IPS-11a (cell line): ENCODE results near the gene KCNIP4.

Experiments used
- H3K4me3 ChIP-seq: one replicate; pipeline ENCODE4 v1.5.1; 2013; ENCODE audit warnings: low read depth, low read length, control low read depth

KCNIP4 gene

DNA sequence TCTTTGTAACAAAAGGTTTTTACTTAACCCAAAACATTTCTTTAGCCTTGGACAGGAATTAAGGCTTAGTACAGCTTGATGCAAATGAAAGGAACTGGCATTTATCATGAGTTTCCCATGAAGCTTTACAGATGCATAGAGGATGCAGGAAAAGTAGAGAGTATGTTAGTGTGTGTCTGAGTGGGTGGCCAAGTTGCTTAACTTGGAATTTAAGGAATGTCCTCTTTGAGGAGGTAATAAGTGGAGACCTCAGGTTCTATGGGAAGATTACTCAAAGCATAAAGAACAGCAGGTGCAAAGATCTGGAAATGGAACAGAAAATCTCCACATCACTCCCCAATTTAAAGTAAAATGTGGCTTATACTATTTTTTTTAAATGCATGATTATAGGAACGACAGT, 457.9 kb downstream of the KCNIP4 start:
- no peak overlapping the region for H3K4me3 ChIP-seq

DNA sequence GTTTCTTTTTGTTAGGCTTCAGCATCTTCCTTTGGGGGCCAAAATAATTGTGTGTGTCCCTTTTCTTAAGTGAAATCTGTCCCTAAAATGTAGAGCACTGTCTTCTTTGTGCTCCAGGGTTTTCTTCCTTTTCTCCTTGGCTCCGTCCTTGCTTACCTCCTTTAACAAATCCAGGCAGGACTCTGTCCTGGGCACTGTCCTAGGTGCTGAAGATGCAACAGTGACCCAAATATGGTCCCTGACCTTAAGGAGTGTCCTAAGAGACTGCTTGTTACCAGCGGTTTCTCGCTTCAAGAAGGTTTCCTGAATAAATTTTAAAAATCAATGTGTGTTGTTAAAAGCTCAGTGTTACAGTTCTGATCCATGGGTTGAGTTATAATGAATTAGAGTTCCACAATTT, 471.8 kb downstream of the KCNIP4 start:
- no peak overlapping the region for H3K4me3 ChIP-seq

DNA sequence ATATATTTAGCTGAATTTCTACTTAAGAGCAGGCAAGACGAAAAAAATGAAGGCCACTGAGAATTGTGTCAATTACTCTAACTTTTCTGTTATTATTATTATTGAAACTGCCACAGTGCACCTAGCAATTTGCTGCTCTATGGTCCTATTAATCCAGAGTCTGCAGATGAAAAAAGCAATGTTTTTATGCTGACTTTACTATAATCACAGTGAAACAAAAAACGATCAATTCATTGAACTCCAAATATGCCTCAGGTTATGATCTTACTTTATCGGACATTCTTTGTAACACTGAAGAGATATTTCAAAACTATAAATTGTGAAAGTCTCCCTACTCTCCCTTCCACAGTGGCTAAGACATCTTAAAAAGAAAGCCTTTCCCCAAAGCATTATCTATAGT, 474.4 kb downstream of the KCNIP4 start:
- H3K4me3 ChIP-seq: no peak overlapping the region

DNA sequence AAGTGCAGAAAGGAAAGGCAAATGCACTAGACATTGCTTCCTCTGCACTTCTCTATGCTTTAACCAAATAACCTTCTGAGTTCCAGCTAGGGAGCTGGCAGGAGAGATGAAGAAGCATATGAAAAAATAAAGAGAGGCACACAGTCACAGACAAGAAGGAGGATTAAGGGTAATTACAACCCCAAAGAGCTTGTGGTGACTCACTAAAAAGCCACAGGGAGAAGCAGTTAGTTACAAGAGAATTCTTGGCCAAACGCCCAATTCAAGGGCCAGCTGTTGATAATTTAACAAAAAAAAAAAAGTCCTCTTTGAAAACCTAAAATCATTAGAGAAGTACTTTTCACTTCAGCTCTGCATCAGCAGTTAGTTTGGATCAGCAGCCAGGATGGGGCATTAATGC, 478.0 kb downstream of the KCNIP4 start:
- no peak overlapping the region for H3K4me3 ChIP-seq

DNA sequence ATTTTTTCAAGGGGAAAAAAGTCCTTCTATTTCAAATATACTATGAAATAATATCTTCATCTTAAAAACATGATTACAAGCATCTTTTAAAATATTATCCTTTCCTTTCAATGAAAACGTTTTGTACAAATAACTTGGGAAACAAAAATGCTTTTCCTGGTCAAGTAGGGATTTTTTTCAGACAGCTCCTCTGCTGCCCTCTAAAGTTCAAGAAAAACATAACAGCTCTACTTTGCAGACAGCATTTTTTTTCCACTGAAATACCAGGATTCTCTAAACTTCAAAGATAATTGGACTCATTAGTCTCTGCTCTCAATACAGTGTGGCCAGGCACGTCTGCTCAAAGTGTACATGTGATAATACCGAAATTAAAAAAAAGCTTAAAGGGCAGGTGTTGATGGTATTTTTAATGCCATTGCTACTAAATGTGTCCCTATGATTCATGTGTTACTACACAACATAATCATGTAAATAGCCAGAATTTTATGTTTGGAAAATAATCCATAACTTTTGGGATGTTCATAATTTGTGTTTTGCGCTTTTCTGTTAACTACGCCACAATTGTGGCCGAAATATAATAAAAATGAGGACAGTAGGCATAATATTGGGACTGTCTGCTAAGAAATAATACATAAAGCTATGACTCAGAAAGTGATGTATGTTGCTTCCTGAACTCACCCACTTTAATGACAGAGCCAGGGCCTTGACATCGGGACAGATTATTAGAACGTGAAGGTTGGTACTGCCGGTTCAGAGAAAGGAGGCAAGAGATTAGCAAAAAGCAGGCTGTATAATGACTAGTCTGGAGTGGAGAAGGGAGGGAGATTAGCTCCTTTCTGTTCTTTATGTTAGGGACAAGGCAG, 478.9 kb downstream of the KCNIP4 start:
- no peak overlapping the region for H3K4me3 ChIP-seq

DNA sequence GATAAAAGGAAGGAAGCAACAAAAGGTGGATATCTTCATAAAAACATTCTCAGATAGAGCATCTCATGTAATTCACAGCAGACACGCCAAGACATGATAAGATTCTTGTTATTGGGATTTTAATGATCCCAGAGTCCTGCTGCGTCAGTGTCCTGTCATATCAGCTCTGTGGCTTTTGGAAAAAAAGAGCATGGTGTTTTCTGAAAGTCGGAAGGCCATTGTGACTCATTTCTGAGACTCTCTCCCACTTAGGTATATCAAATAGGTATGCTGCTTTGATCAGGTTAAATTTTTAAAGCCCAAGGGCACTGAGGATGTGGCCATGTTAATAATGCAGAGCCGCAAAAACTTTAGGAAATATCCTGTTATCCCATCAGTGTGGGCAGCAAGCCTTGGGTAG, 481.0 kb downstream of the KCNIP4 start:
- H3K4me3 ChIP-seq: no peak overlapping the region

DNA sequence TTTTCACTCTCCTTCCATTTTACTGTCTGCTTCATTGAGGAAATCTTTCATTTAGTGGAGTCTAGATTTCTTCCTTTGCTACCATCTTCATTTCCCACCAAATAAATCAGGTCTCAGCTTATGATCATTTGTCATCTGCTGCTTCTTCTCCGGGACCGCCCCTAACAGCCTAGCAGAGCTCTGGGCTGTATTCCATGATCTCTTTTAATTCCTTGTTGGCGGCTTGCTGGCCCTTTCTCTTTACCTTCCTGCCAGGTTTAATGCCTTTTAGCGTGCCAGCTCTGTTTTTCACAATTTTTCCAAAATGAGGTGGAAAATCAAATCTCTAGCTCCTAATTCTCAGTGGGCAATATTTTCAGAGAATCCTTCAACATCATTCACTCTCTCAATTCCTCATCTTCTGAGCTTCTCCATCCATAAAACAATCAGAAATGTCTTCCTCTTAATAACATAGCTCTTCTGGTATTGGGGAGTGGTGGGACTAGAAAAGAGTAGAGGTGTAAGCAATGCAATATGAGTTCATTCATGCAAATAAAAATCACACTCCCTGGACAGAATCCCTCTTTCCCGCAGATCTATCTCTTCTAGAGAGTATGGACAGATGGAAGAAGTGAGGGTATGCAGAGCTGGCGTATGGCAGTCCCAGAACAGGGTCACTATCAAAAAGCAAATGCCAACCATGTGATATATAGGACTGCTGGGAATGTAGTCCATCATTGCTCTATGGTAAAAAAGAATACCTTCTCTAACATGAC, 491.3 kb downstream of the KCNIP4 start:
- H3K4me3 ChIP-seq: no peak overlapping the region

DNA sequence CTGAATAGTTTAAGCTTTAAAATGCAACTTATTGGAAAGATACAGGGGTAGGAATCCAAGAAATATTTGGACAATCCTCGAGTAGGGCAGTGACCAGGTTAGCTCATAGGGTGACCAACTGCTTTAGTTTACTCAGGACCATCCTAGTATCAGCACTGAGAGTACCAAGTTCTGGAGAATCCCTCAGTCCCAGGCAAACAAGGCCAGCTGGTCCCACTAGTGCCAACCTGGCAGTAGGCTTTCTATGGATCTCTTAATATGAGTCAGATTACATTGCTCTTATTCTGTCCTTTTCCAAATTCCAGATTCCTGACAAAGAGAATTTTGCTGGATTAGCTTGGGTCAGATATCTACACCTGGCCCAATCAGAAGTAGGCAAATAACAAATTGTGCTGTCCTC, 493.7 kb downstream of the KCNIP4 start:
- no peak overlapping the region for H3K4me3 ChIP-seq

DNA sequence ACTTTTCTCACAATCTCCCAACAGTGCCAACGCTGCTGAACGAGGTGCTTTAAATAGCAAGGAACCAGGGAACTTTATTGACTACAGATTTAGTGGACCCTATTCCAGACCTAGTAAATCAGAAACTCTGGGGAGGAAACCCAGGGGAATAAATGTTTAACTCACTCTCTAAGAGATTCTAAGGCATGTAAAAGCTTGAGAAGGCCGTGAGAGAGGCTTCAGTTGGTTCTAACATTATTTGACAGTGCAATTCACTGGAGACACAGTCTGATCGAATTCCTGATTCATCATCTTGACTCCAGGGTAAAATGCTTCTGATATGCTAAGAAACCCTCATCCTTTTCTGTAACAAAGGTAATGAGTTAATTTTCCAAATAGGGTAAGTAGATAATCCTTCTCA, 494.4 kb downstream of the KCNIP4 start:
- no peak overlapping the region for H3K4me3 ChIP-seq

DNA sequence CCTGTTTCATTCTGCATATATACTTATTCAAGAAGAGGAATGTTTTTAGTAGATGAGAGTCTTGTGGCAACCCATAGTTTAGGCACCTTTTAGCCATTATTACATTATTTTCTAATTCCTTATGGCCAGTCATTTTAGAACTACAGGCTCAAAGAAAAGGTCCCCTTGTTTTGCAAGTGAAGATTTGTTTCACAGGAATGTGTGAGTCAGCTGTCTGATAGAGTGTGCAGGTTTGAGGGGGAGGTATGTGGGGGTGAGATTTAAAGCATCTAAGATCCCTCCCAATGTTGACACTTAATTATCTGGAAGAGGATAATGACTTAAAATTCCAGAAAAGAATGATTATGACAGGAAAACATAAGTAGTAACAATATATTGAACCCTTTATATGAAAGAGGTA, 495.6 kb downstream of the KCNIP4 start:
- H3K4me3 ChIP-seq: no peak overlapping the region

DNA sequence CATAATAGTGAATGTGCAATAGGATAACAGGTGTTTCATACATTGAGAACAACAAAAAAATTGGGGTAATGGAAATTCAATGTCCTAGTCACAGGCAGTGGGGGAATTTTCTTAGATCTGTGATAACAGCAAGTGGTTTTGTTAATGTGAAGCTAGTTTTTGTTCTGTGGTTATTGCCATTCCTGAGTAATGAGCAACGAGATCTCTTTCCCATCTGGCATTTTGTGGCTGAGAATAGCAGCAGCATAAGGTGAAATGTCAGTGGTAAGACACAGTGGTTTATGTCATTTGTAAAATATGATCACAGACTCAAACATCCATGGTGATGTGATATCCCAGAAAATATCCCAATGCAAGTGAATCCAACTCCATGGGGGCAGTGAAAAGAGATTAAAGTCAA, 497.5 kb downstream of the KCNIP4 start:
- H3K4me3 ChIP-seq: no peak overlapping the region

DNA sequence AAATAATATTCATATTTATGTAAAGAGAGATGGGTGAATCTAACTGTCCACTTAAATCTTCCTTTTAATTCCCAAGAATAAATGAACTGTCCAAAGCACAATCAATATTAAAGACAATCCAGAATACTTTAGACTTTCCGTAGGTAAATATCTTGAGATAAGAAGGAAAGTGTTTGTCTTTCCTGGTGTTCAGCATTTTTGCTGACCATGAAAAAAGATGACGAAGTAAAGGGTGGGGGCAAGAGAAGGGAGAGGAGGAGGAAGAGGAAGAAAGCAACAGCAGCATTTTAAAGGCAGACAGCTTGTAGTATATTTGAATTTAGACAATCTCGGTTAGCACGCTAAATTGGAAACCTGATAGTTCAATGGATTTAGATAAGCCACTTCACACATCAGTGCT, 498.2 kb downstream of the KCNIP4 start:
- H3K4me3 ChIP-seq: no peak overlapping the region

DNA sequence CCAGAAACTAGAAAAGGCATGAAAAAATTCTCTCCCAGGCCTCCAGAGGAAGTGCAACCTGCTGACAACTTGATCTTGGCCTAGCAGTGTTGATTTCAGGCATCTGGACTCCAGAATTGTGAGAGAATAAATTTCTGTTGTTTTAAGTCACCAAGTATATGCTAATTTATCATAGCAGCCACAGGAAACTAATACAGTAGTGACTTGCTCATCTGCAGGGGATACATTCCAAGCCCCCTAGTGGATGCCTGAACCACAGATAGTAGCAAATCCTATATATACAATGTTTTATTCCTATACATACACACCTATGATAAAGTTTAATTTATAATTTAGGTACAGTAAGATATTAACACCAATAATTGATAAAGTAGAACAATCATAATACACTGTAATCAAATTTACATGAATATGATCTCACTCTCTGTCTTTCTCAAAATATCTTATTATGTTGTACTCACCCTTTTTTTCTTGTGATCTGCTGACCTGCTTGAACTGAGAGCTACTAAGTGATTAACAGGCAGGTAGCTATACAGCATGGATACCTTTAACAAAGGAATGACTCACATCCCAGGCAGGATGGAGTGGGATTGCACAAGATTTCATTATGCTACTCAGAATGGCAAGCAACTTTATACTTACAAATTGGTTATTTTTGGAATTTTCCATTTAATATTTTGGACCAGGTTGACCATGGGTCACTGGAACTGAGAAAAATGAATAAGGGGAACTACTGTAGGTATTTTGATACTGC, 501.1 kb downstream of the KCNIP4 start:
- H3K4me3 ChIP-seq: no peak overlapping the region

DNA sequence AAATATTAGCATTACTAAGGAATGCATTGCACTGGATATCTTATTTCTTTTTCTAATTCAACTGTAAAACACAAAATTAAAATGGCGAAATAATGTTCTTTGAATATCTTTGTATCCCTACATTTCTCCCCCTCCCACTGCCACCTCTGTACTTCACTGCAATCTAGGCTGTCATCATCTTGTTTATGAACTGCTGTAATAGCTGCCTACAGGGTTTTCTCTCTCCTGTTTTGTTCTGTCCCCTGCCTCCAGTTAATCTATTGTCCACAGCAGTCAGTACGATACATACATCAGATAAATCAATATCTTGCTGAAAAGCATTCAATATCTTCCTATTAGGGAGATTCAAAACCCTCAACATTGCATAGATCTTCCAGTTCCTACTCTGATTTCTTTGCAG, 528.4 kb downstream of the KCNIP4 start:
- H3K4me3 ChIP-seq: no peak overlapping the region

DNA sequence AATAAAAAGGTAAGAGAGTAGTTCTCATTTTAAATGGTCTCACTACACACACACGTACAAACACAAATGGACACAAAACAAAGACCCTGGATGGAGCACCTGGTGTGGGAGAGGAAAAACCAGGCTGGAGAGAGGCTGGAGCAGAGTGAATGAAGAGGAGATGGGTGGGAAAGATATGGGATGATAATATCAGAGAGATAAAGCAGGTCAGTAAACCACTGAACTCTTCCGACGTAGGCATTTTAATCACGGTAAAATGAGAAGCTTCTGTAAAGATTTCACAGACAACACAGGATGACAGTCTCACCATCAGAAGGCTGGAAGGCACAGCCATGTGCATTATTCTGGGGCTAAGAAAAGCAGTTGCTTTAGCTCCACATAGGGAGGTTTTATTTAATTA, 532.8 kb downstream of the KCNIP4 start:
- H3K4me3 ChIP-seq: no peak overlapping the region

DNA sequence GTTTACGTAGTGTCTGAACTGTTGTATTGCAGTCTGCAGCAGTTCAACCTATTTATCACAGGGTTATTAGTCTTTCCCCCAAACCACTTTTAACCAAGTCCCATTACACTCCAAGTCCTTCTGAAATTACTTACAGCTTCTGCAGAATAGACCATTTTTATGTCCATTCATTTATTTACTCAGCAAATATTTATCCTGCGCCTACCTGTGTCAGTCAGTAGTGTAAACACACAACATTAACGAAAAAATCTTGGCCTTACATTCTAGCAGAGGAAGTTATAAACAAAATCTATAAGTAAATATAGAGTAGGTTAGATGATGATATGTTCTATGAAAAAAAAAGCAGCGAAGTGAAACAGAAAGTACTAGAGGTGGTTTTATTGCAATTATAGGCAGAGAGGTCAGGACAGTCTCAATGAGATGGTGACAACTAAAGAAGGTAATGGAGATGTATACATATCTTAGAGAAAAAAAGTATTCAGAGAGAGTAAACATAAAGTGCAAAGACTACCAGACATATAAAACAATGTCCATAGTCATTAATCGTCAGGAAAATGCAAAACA, 534.7 kb downstream of the KCNIP4 start:
- no peak overlapping the region for H3K4me3 ChIP-seq

DNA sequence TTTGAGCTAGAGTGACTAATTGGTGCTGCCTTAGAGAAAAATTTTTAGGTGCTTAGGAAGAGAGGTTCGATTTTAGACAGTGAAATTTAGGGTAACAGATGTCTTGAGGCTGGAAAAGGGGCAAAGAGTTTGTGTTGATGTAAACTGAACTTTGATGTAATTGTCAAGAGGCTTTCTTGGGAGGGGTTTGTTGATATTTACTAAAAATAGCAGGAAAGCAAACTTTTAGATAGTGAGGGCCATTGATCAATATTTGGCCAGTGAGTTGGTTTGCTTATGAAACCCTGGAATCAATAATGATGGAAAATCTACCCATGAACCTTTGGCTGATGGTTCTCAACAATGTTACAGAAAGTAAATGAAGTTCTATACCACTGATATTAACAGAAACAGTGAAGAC, 537.5 kb downstream of the KCNIP4 start:
- no peak overlapping the region for H3K4me3 ChIP-seq

DNA sequence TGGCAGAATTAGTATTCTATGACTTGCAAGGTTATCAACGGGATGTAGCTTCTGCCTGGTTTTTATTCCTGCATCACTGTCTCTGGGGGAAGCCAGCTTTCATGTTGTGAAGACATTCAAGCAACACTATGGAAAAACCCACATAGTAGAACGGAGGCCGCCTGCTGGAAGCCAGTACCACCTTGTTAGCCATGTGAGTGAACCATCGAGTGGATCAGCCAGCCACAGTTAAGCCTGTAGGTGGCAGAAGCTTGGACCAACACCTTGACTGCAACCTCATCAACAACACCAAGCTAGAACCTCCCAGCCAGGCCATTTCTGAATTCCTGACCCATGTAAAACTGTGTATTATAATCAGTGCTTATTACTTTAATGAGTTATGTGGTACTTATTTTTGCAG, 538.2 kb downstream of the KCNIP4 start:
- no peak overlapping the region for H3K4me3 ChIP-seq

DNA sequence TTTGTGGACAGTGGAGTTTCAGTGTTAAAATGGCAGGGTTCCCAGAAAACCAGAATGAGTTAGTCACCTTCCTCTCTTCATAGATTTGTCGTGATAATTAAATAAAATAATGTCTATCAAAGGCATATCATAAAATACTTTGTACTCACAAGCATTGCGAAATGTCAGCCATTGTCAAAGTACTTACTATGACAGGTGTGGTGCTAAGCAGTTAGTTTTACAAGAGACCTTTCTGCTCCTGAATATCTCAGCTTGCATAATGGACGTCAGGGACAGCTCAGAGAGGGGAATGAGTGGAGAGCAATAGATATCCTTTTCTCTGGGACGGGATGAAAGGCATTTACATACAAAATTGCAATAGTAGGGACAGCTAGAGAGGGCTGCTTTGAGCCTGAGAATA, 560.9 kb downstream of the KCNIP4 start:
- no peak overlapping the region for H3K4me3 ChIP-seq

DNA sequence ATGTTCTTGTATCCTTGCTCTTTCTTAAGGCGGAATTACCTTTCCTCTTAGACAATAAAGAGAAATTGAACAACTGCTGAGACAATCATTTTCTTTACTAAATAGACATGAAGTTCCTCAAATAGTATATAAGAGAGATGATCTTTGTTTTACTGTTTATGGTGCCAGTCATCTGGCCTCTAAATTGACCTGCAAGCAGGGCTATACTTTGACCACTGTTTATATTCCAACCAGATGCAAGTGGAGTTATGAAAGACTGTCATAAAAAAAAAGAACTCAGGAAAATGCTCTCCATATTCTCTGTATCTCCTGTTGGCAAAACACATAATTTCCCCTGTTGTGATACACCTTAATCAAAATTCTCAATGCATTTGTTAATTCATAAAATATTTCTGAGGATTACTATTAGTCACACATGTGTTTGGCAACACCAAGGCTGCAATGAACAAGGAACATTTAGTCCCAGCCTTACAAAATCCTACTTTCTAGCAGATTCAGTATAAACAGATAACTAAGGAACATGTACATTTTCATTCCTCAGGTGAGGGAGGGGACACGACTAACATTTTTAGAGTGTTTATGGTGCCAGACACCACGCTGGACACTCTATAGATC, 562.3 kb downstream of the KCNIP4 start:
- no peak overlapping the region for H3K4me3 ChIP-seq

DNA sequence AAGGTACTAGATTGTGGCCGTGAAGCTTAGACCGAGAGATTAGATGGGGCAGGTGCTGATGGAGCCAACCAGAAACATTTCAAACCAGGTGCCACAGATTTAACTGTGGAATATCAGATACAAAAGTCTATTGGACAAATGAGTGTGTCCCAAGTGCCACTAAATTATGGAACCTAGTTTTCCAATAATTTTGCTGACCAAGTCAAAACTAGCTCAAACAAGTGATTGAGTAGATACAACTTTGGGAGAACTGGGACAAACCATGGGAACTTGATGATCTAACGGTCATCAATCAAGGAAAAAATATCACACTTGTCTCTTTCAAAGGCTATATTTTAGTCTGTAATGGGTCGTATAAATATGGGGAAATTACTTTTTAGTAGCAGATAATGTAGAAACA, 562.9 kb downstream of the KCNIP4 start:
- no peak overlapping the region for H3K4me3 ChIP-seq
